GM12892 (cell line): ENCODE measurements around the gene PTPDC1.

ENCODE experiments used
- POLR2A ChIP-seq: IDR thresholded peaks from 2 replicates; pipeline ENCODE4 v1.6.1; 2011; ENCODE audit warnings: low read depth, low read length, control low read depth
- POLR2AphosphoS5 ChIP-seq: IDR thresholded peaks from 2 replicates; pipeline ENCODE4 v1.6.1; 2011; ENCODE audit warnings: low read depth, low read length, control low read depth
- TAF1 ChIP-seq: IDR thresholded peaks from 2 replicates; pipeline ENCODE4 v1.6.1; 2011; ENCODE audit warnings: low read depth, mild to moderate bottlenecking, control low read depth, low read length, borderline replicate concordance

GRCh38 chr9:94110821-94111252, 26.6 kb downstream of the PTPDC1 start:
- TF ChIP-seq POLR2A (no peak), POLR2AphosphoS5 (no peak), TAF1 (no peak)
